ENCODE results near the gene NOG.

NOG gene

GRCh38 chr17:56593646-56594319 lies at the start of gene NOG:
Gene NOG (plus strand): TSS chr17:56593699. CDS start chr17:56594224, 525 bp downstream.
- no peak for TF ChIP-seq CTCF (IDR thresholded peaks at IDR 0.05; ENCODE audit: low read depth, low read length)
- DNase-seq (ENCODE audit: extremely low read depth, low read depth) = peak; percentile 31

GRCh38 chr17:56545106-56545505 lies 48.4 kb upstream of the NOG start:
- DNase-seq (ENCODE audit: extremely low read depth, low read depth) = no peak
- TF ChIP-seq CTCF (IDR thresholded peaks at IDR 0.05; ENCODE audit: low read depth, low read length) = no peak

GRCh38 chr17:56545930-56546329 lies 47.6 kb upstream of the NOG start:
- no peak for TF ChIP-seq CTCF (IDR thresholded peaks at IDR 0.05; ENCODE audit: low read depth, low read length)
- no peak for DNase-seq (ENCODE audit: extremely low read depth, low read depth)

GRCh38 chr17:56548661-56549060 lies 44.8 kb upstream of the NOG start:
- TF ChIP-seq CTCF (IDR thresholded peaks at IDR 0.05; ENCODE audit: low read depth, low read length) = no peak
- no peak for DNase-seq (ENCODE audit: extremely low read depth, low read depth)

- no peak for TF ChIP-seq CTCF (IDR thresholded peaks at IDR 0.05; ENCODE audit: low read depth, low read length)
- no peak for DNase-seq (ENCODE audit: extremely low read depth, low read depth)
These were observed 44.0 kb upstream of the NOG start for GRCh38 chr17:56549501-56549900.

GRCh38 chr17:56557682-56558081 lies 35.8 kb upstream of the NOG start:
- TF ChIP-seq CTCF (IDR thresholded peaks at IDR 0.05; ENCODE audit: low read depth, low read length) = no peak
- no peak for DNase-seq (ENCODE audit: extremely low read depth, low read depth)

GRCh38 chr17:56558088-56558487 lies 35.4 kb upstream of the NOG start:
- no peak for TF ChIP-seq CTCF (IDR thresholded peaks at IDR 0.05; ENCODE audit: low read depth, low read length)

More at GRCh38 chr17:56558088-56558487, 35.4 kb upstream of the NOG start:
- no peak for DNase-seq (ENCODE audit: extremely low read depth, low read depth)
